ENCODE results near the gene CSTPP1.

- TF ChIP-seq CTCF (IDR thresholded peaks at IDR 0.05) (no peak), POLR2A (IDR thresholded peaks at IDR 0.05) (no peak)
Observed at GRCh38 chr11:47183031-47183856, 246.7 kb downstream of the CSTPP1 start.
